GF-D8 (cell line): ENCODE data around the gene LASP1.
A peak's percentile ranks its signal among the peaks of the same experiment; 100 is the strongest.
"Not testable (repeated sequence)": the region's sequence is repeated elsewhere in the genome, so short reads cannot be mapped to it uniquely, and the experiment has no call there.

Experiments used
- DNase-seq: peaks from one replicate; lab custom pipeline; 2025; lab: John Stamatoyannopoulos, UW

Gene LASP1

GRCh38 chr17:38910325-38910724, 40.5 kb downstream of the LASP1 start:
- no peak for DNase-seq

- no peak for DNase-seq
Measured at GRCh38 chr17:38911081-38911730, 41.3 kb downstream of the LASP1 start.

- DNase-seq, result not testable (repeated sequence)
Measured at GRCh38 chr17:38911731-38912081, 41.8 kb downstream of the LASP1 start.

- DNase-seq, result no peak
Measured at GRCh38 chr17:38912221-38912813, 42.5 kb downstream of the LASP1 start.

- no peak for DNase-seq
Measured at GRCh38 chr17:38914741-38915638, 45.1 kb downstream of the LASP1 start.

GRCh38 chr17:38915639-38915995, 45.8 kb downstream of the LASP1 start:
- no peak for DNase-seq

- no peak for DNase-seq
Measured at GRCh38 chr17:38916771-38917170, 46.9 kb downstream of the LASP1 start.

GRCh38 chr17:38917259-38917658, 47.4 kb downstream of the LASP1 start:
- no peak for DNase-seq

- DNase-seq, result no peak
Measured at GRCh38 chr17:38918129-38918913, 48.5 kb downstream of the LASP1 start.

- no peak for DNase-seq
Measured at GRCh38 chr17:38918916-38919315, 49.1 kb downstream of the LASP1 start.

GRCh38 chr17:38919316-38920078, 49.6 kb downstream of the LASP1 start:
- DNase-seq, result no peak

GRCh38 chr17:38920374-38921291, 50.8 kb downstream of the LASP1 start:
- DNase-seq, result no peak

- DNase-seq, result peak; percentile 26
Measured at GRCh38 chr17:38921756-38922411, 52.0 kb downstream of the LASP1 start.

GRCh38 chr17:38922538-38923297, 52.9 kb downstream of the LASP1 start:
- DNase-seq, result no peak

GRCh38 chr17:38925263-38925995, 55.6 kb downstream of the LASP1 start, which contains the start of gene LASP1NB:
Gene LASP1NB (plus strand): TSS chr17:38925614.
- no peak for DNase-seq

GRCh38 chr17:38926293-38927070, 56.6 kb downstream of the LASP1 start:
- peak; percentile 93 for DNase-seq

GRCh38 chr17:38930782-38931181, 60.9 kb downstream of the LASP1 start:
- DNase-seq, result not testable (repeated sequence)

- DNase-seq, result not testable (repeated sequence)
Measured at GRCh38 chr17:38933962-38934361, 64.1 kb downstream of the LASP1 start.
